Measurements from ENCODE around the gene KRT33B. TPM values are rescaled to one million over a fixed set of nuclear protein-coding genes. Genes with fewer than 3 reads are reported as not detected.
A peak's percentile ranks its signal among the peaks of the same experiment; 100 is the strongest.

The KRT33B gene
- total RNA-seq, 1 experiment from 2014 or later = not detected

GRCh38 chr17:41413353-41413957 is 43.8 kb upstream of the KRT33B start:
- Mint-ChIP-seq H3K4me3 (no peak overlapping the region), H3K4me1 (peaks cover 36 to 38% of the 10 kb centered on the region in 2 experiments), H3K27me3 (ENCODE audit: low read depth) (no peaks in the 10 kb centered on the region; the same call in 1 of the 2 replicates), H3K27ac (peak overlapping the region in 1 of 3 experiments; percentile 56; a peak in 2 of 7 replicates), H3K36me3 (ENCODE audit: insufficient read depth in 1 of 3, low read depth in 3 of 3) (no peaks in the 10 kb centered on the region), H3K9me3 (no peaks in the 10 kb centered on the region)
- Histone ChIP-seq H2AFZ (ENCODE audit: low read length) (no peak overlapping the region), H2BK120ac (ENCODE audit: low read depth, low read length, poor library complexity, severe bottlenecking) (no peak overlapping the region), H2BK12ac (ENCODE audit: insufficient read length, low read depth, low read length) (no peak overlapping the region), H3K9ac (ENCODE audit: extremely low read depth, insufficient read length, low read length) (no peak overlapping the region), H3K4me2 (ENCODE audit: insufficient read depth, insufficient read length, low read length) (peak overlapping the region; percentile 15), H3K23me2 (ENCODE audit: insufficient read length, low read depth, low read length, poor library complexity, severe bottlenecking) (no peaks in the 10 kb centered on the region), H2BK15ac (ENCODE audit: low read depth, low read length) (no peak overlapping the region), H3K79me1 (ENCODE audit: insufficient read depth, low read depth, low read length, poor library complexity, severe bottlenecking) (no peaks in the 10 kb centered on the region), H4K91ac (ENCODE audit: insufficient read length, low read depth, low read length) (no peak overlapping the region), H4K8ac (replicated peaks; ENCODE audit: insufficient read length, low read depth, low read length) (no peak overlapping the region), H3K14ac (ENCODE audit: insufficient read depth, low read length) (no peak overlapping the region), H3K56ac (ENCODE audit: insufficient read length, low read depth, low read length) (no peak overlapping the region), H3K4ac (ENCODE audit: low read depth, low read length) (no peak overlapping the region), H3K18ac (ENCODE audit: insufficient read length, low read depth, low read length) (no peak overlapping the region), H3T11ph (ENCODE audit: low read length) (no peak overlapping the region), H2AK5ac (ENCODE audit: insufficient read length, low read length) (no peak overlapping the region), H3K79me2 (ENCODE audit: insufficient read depth, low read length) (no peaks in the 10 kb centered on the region), H3K27me3 (ENCODE audit: insufficient read depth, low read length) (no peaks in the 10 kb centered on the region), H3K23ac (ENCODE audit: insufficient read length, low read depth, low read length) (no peak overlapping the region), H3K27ac (ENCODE audit: insufficient read length, low read depth, low read length) (no peak overlapping the region), H3K9me3 (ENCODE audit: control insufficient read depth, low read depth, low read length) (no peaks in the 10 kb centered on the region), H4K20me1 (ENCODE audit: control insufficient read depth, insufficient read depth, insufficient read length) (no peaks in the 10 kb centered on the region), H2BK5ac (ENCODE audit: insufficient read length, low read length) (no peak overlapping the region), H2BK20ac (ENCODE audit: low read depth, low read length, poor library complexity, severe bottlenecking) (no peak overlapping the region), H3K4me1 (ENCODE audit: insufficient read depth, low read length) (peaks cover 4% of the 10 kb centered on the region), H4K5ac (ENCODE audit: insufficient read length, low read depth, low read length) (no peak overlapping the region)
- no CpG with 5 or more reads among the region's 5 CpGs for WGBS (ENCODE audit: extremely low coverage, insufficient read length, low lambda C conversion rate)
- DNase-seq = peak; percentile 61
- TF ChIP-seq, protein P1, sequence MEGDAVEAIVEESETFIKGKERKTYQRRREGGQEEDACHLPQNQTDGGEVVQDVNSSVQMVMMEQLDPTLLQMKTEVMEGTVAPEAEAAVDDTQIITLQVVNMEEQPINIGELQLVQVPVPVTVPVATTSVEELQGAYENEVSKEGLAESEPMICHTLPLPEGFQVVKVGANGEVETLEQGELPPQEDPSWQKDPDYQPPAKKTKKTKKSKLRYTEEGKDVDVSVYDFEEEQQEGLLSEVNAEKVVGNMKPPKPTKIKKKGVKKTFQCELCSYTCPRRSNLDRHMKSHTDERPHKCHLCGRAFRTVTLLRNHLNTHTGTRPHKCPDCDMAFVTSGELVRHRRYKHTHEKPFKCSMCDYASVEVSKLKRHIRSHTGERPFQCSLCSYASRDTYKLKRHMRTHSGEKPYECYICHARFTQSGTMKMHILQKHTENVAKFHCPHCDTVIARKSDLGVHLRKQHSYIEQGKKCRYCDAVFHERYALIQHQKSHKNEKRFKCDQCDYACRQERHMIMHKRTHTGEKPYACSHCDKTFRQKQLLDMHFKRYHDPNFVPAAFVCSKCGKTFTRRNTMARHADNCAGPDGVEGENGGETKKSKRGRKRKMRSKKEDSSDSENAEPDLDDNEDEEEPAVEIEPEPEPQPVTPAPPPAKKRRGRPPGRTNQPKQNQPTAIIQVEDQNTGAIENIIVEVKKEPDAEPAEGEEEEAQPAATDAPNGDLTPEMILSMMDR (conservative IDR thresholded peaks at IDR 0.05) = no peak

All from H9 (cell line).